ENCODE data around the gene GATA1.
"Not testable (repeated sequence)": the region's sequence is repeated elsewhere in the genome, so short reads cannot be mapped to it uniquely, and the experiment has no call there.

GATA1 gene

DNA sequence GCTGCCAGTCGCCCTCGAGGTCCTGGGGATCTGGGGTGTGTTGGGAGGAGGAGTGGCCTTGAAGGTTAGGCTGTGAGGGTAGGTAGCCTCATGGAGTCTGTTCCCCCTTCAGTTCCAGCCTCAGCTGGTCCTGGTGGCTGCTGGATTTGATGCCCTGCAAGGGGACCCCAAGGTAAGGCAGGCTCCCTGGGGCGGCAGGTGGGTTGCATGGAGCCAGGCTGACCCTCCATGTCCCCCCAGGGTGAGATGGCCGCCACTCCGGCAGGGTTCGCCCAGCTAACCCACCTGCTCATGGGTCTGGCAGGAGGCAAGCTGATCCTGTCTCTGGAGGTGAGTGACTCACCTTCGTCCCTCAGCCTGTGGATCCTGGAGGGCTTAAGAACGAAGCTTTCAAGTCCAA, 28.3 kb downstream of the GATA1 start:
- no peak for DNase-seq (ENCODE audit: low read depth)

DNA sequence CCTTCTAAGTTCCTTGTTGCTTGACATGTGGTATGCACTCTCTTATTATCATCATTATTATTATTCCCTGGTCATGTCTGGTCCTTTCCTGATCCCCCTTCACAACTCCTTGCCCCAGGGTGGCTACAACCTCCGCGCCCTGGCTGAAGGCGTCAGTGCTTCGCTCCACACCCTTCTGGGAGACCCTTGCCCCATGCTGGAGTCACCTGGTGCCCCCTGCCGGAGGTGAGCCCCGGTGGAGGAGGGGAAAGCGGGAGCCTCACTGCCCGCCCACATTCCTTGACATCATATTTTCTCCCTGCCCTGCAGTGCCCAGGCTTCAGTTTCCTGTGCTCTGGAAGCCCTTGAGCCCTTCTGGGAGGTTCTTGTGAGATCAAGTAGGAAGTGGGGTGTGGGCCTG, 28.9 kb downstream of the GATA1 start:
- no peak for DNase-seq (ENCODE audit: low read depth)

DNA sequence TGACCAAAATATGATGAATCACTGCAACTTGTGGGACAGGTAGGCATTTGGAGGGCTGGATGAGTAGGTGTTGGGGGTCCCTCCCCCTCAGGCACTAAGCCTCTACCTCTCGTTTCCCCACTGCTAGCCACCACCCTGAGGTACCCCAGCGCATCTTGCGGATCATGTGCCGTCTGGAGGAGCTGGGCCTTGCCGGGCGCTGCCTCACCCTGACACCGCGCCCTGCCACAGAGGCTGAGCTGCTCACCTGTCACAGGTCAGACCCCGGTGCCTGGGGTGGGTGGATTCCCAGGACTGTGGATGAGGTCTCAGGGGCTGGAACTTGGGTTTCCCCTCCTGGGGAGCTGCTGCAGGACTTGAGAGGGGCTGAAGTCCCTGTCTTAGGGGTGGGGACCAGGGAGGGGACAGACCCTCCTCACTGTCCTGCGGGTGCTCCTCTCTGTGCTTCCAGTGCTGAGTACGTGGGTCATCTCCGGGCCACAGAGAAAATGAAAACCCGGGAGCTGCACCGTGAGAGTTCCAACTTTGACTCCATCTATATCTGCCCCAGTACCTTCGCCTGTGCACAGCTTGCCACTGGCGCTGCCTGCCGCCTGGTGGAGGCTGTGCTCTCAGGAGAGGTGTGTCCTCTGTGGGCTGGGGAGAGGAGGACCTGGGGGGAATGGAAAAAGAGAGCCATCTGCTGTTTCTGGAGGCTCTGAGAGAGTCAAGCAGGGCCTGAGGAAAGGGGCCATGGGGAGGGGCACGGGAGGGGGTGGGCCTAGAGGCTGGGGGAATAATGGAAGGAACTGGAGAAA, 29.8 kb downstream of the GATA1 start:
- no peak for DNase-seq (ENCODE audit: low read depth)

DNA sequence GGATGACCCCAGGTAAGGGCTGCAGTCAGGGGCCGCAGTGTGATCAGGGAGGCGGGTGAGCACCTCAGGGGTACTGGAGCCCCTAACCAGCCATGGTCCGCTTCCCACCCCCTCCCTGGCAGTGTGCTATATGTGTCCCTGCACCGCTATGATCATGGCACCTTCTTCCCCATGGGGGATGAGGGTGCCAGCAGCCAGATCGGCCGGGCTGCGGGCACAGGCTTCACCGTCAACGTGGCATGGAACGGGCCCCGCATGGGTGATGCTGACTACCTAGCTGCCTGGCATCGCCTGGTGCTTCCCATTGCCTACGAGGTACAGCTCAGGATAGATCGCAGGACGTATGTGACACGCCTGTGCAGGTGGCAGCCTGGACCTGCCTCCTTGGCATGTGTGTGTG, 31.7 kb downstream of the GATA1 start:
- DNase-seq (ENCODE audit: low read depth): no peak

DNA sequence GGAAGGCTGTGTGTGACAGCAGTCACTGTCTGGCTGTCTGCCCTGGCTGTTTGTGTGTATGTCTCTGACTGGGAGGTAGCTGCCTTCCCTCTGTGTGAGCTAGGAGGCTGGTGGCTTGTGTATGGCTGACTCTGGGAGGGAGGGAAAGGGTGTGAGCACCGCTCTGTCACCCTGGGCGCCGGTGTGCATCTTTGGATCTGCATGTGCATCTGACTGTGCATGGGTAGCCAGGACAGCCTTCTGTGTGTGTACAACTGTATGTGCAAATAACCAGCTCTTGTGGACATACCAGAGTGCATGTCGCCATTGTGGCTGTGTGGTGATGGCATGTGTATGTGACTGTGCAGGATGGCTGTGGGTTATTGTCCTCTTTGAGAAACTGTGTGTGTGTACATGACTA, 32.5 kb downstream of the GATA1 start:
- no peak for DNase-seq (ENCODE audit: low read depth)

DNA sequence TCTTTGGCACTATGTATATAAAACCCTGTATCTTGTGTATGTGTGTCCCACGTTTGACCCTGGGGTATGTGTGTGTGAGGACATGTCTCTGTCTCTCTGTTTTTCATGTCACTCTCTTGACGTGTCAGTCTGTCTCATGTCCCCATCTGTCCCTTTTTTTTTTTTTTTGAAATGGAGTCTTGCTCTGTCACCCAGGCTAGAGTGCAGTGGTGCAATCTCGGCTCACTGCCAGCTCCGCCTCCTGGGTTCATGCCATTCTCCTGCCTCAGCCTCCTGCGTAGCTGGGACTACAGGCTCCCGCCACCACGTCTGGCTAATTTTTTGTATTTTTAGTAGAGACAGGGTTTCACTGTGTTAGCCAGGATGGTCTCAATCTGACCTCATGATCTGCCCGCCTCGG, 33.0 kb downstream of the GATA1 start:
- DNase-seq (ENCODE audit: low read depth): not testable (repeated sequence)

DNA sequence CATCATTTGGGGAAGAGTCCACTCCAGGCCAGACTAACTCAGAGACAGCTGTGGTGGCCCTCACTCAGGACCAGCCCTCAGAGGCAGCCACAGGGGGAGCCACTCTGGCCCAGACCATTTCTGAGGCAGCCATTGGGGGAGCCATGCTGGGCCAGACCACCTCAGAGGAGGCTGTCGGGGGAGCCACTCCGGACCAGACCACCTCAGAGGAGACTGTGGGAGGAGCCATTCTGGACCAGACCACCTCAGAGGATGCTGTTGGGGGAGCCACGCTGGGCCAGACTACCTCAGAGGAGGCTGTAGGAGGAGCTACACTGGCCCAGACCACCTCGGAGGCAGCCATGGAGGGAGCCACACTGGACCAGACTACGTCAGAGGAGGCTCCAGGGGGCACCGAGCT, 36.7 kb downstream of the GATA1 start:
- DNase-seq (ENCODE audit: low read depth): no peak

DNA sequence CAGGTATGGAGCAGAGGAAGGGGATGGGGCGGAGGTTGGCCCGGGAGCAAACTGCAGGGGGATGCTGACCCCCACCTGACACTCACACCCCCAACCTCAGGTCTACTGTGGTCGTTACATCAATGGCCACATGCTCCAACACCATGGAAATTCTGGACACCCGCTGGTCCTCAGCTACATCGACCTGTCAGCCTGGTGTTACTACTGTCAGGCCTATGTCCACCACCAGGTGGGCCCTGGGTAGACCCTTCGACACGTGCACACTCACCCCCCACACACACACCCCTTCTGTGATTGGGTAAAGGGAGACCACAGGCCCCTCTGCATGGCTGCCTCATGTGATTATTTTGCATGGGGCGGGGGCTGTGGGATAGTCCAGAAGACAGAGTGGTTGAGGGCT, 37.7 kb downstream of the GATA1 start:
- no peak for DNase-seq (ENCODE audit: low read depth)

DNA sequence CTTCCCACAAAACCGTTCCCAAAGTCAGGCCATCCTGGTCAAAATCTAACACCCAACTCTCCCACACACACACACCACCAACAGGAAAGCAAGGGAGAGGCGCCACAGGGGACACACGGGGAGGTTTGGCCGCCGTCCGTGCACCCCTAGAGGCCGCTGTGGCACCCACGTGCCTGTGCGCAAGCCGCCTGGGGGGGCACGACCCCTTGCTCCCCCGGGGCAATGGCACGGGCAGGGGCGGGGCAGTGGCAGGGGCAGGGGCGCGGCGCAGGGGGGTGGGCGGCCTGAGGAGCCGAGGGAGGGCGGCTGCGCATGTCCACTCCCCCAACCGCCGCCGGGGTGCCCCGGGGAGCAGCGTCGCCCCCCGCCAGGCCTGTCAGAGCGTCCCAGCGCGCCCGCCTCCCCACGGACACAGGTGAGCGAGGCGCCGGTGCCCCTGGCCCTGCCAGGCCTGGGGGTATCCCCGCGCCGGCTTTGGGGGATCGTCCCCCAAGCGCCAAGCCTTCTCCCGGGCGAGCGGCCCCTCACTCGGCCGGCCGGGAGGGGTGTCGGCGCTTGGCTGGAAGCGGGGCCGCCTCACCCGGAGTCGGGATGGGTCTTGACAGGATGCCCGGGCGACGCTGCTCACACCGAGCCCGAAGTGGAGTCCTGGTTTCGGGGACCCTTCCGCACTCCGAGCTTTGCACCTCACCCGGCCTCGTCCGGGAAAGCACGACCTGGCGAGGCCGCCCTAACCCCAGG, 39.9 kb downstream of the GATA1 start, which contains the start of gene ERAS:
TSS of gene ERAS (plus strand) at position 379 of the 741 bp plus-strand sequence. CDS start 2,611 bp downstream, outside the sequence.
- no peak for DNase-seq (ENCODE audit: low read depth)

DNA sequence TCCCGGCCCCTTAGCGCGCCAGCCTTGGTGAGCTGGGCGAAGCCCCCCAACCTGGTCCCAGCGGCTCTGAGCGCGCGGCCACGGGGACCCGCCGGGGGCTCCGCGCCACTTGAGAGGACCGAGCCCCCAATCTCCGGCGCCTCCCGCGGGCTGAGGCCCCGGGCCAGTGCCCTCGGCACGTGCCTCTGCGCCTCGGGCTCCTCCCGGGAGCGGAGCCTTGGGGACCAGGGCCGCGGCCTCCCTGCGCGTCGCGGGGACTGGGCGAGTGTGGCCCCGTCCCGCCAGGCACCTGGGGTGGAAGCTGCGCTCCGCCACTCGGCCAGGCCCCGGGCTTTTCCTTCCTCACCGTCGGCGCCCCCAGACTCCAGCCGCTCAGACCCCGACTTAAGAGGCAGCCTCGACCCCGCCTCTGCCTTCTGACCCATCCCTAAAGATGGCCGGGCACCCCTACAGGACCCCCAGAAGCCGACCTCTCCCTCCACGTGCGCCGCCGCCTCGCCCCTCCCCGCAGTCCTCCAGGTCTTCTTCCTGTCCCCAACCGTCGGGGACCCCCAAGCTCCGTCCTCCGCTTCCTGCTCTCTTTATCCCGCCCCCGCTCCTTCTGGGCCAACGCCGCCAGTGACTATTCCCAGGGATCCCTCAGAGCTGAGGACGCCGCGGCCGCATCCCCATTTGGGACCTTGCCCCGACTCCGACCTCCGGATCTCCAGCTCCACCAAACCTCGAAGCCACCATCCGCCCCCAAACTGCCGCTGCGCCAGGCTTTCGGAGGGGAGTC, 40.7 kb downstream of the GATA1 start:
- DNase-seq (ENCODE audit: low read depth): no peak

DNA sequence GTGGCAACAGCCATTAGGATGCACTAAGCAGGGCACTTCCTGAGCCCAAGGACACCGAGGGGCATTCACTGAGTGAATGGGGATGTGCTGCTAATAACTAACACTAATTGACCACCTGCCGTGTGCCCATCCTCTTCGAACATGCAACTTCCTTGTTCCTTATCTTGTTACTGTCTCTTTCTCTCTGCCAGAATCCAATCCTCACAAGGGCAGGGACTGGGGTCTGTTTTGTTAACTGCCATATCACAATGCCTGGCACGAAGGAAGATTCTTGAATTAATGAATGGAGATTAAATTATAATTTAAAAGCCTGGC, 41.2 kb downstream of the GATA1 start:
- DNase-seq (ENCODE audit: low read depth): no peak

DNA sequence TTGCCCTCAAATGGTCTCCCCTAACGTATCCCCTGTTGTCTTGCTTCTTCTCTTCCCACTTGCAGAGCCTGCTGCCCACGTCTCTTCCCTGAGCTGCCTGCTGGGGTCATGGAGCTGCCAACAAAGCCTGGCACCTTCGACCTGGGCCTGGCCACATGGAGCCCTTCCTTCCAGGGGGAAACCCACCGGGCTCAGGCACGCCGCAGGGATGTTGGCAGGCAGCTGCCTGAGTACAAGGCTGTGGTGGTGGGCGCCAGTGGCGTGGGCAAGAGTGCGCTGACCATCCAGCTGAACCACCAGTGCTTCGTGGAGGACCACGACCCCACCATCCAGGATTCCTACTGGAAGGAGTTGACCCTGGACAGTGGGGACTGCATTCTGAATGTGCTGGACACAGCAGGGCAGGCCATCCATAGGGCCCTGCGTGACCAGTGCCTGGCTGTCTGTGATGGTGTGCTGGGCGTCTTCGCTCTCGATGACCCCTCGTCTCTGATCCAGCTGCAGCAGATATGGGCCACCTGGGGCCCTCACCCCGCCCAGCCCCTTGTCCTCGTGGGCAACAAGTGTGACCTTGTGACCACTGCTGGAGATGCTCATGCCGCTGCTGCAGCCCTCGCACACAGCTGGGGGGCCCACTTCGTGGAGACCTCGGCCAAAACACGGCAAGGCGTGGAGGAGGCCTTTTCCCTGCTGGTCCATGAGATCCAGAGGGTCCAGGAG, 42.8 kb downstream of the GATA1 start:
- DNase-seq (ENCODE audit: low read depth): no peak

DNA sequence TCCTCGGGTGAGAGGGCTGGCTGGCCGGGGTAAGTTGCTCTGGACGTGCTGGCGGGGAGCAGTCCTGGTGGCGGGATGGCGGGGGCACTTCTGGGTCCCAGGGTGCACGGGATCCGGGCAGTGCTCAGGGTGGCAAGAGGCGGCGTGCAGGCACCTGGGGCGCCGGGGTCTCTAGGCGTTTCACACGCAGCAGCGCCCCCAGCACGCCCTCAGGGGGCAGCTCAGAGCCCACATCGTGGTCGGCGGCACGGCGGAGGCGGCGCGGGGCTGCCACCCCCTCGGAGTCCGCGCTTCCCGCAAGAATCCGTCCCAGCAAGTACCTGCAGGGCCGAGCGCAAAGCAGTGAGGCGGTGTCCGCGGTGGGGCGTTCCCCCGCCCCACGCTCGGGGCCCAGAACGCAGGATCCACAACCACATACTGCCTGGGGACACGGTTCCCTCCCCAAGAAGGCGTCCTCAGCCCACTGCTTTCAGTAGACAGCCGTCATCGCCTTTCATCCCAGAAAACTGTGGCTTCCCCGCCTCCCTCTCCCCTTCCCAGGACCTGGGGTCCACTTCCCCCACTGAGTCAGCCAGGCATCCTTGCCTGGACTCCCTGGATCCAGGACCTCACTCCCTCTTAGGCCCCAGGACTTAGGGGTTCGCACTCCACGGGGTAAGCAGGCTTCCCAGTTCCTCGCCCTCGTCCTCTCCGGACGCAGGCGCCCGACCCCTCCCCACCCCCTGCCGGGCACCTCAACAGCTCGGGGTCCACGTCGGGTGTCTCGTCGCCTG, 44.9 kb downstream of the GATA1 start:
- DNase-seq (ENCODE audit: low read depth): no peak

DNA sequence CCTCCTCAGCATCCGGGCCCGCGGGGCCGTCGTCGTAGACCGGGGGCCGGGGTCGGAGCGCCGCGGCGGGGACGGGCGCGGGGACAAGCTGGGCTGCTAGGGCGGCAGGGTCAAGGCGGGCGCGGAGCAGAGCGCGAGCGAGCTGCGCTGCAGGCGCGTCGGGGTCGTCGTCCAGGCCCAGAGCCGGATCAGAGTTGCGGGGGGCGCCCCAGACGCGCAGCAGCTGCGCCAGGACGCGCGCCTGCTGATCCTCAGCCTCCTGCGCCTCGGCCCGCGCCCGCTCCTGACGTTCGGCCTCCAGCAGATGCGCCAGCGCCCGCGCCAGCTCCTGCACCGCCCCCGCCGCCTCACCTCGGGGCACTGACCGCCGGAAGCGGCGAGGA, 45.5 kb downstream of the GATA1 start:
- DNase-seq (ENCODE audit: low read depth): no peak

DNA sequence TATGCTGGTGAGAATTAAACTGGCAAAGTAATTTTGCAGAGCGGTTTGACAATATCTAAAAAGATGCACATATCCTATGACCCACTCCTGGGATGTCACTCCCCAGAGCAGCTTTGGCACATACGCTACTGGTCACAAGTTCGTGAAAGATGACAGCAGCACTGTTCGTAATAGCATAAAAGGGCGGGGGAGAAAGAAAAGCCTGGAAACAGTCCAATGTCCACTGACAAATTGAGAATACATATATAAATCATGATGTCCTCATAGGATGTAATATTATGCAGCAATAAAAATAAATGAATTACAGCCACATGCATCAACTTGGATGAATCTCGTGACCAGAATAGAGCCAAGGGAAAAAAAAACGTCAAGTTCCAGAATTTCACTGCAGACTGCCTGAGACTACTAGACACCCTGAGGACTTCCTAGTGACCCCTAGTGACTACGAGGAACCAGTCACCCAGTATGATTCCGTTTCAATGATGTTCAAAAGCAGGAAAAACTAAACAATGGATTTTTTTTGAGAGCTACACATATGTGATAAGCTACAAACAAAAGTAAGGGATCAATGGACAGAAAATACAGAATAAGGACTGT, 47.2 kb downstream of the GATA1 start:
- DNase-seq (ENCODE audit: low read depth): no peak

DNA sequence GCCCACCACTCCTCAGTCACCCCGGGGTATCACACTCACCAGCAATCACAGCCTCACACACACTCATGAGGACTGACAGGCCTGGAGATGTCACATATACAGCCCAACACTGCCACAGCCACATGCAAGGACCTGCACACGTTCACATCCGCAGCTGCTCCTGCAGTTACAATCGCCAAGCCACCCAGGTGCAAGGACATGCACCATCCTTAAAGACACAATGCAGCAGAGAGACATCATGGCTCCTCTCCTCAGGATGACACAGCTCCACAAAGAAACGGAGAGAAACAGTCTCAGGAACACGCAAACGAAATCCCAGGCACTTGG, 48.0 kb downstream of the GATA1 start:
- DNase-seq (ENCODE audit: low read depth): no peak

DNA sequence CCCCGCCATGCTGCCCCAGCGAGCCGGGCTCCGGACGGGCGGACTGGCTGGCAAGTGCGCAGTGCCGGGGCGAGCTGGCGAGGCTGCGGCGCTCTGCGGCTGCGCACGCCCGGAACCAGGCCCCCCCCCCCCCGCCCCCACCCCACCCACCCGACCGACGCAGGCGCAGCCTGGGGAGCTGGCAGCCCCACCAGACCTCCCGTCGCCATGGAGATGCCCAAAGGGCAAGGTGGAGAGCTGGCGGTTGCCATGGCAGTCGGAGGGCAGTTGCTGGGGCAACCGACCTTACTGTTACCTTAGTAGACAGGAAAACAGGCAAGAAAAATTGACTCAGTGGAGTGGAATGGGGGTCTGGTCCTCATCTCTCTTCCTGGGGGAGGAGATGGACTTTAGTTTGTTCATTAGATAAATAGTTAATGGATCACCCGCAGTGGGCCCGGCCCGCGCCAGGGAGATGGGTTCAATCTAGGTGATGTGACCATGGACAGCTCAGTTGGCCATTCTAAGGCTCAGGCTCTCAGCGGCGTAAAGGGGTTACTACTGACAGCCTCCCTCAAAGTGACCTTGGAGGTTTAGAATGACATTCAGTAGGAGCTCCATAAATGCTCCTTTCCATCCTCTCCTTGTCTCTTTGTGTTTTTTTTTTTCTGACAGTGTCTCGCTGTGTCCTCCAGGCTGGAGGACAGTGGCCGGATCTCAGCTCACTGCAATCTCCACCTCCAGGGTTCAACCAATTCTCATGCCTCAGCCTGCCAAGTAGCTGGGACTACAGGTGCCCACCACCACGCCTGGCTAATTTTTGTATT, 49.3 kb downstream of the GATA1 start, which contains the start of gene PCSK1N:
TSS of gene PCSK1N (minus strand) at position 87 of the 806 bp plus-strand sequence. CDS start at position 9, 78 bp downstream.
- no peak for DNase-seq (ENCODE audit: low read depth)

DNA sequence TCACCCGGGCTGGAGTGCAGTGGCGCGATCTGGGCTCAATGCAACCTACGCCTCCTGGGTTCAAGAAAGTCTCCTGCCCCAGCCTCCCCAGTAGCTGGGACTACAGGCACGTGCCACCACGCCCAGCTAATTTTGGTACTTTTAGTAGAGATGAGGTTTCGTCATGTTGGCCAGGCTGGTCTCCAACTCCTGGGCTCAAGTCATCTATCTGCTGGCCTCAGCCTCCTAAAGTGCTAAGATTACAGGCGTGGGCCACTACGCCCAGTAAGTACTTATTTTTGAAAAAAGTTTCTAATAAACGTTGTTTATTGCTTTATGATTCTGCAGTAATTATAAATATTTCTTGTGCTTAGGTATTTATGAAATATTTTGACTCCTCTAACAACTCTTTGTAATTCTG, 53.3 kb downstream of the GATA1 start:
- no peak for DNase-seq (ENCODE audit: low read depth)
